HG03039 (cell line): ENCODE measurements around the gene P2RY8.
"Not testable (repeated sequence)": the region's sequence is repeated elsewhere in the genome, so short reads cannot be mapped to it uniquely, and the experiment has no call there.

Experiments
- ATAC-seq: cut with Tn5 transposase; IDR thresholded peaks from one replicate; pipeline ENCODE4 v1.9.1; 2021; ENCODE audit warnings: mild to moderate bottlenecking, moderate library complexity; ENCODE audit not compliant: unreplicated experiment

Gene P2RY8

GRCh38 chrX:1521459-1521956 lies 15.5 kb downstream of the P2RY8 start:
- ATAC-seq = peak; percentile 77

GRCh38 chrX:1520350-1520749 lies 16.6 kb downstream of the P2RY8 start:
- ATAC-seq = no peak

- ATAC-seq = no peak
Measured at GRCh38 chrX:1519022-1519497, 17.9 kb downstream of the P2RY8 start.

GRCh38 chrX:1518512-1518911 lies 18.5 kb downstream of the P2RY8 start:
- no peak for ATAC-seq

GRCh38 chrX:1516596-1517104 lies 20.3 kb downstream of the P2RY8 start:
- no peak for ATAC-seq

- ATAC-seq = no peak
Measured at GRCh38 chrX:1511829-1512228, 25.2 kb downstream of the P2RY8 start.

GRCh38 chrX:1511150-1511549 lies 25.8 kb downstream of the P2RY8 start:
- ATAC-seq = no peak

- ATAC-seq = peak; percentile 40
Measured at GRCh38 chrX:1507511-1508463, 29.2 kb downstream of the P2RY8 start.

- no peak for ATAC-seq
Measured at GRCh38 chrX:1506916-1507315, 30.1 kb downstream of the P2RY8 start.

- ATAC-seq = no peak
Measured at GRCh38 chrX:1502853-1503252, 34.1 kb downstream of the P2RY8 start.

- ATAC-seq = no peak
Measured at GRCh38 chrX:1502241-1502640, 34.7 kb downstream of the P2RY8 start.

- peak; percentile 52 for ATAC-seq
Measured at GRCh38 chrX:1500701-1501624, 36.0 kb downstream of the P2RY8 start.

GRCh38 chrX:1496076-1496475 lies 40.9 kb downstream of the P2RY8 start:
- no peak for ATAC-seq

GRCh38 chrX:1493877-1494510 lies 43.0 kb downstream of the P2RY8 start:
- ATAC-seq = peak; percentile 50

GRCh38 chrX:1493412-1493811 lies 43.6 kb downstream of the P2RY8 start:
- ATAC-seq = peak; percentile 9

- ATAC-seq = no peak
Measured at GRCh38 chrX:1492421-1493012, 44.5 kb downstream of the P2RY8 start.

GRCh38 chrX:1491851-1492349 lies 45.1 kb downstream of the P2RY8 start:
- peak; percentile 58 for ATAC-seq

- not testable (repeated sequence) for ATAC-seq
Measured at GRCh38 chrX:1491248-1491647, 45.7 kb downstream of the P2RY8 start.

- not testable (repeated sequence) for ATAC-seq
Measured at GRCh38 chrX:1490723-1491122, 46.3 kb downstream of the P2RY8 start.

- not testable (repeated sequence) for ATAC-seq
Measured at GRCh38 chrX:1489354-1489753, 47.6 kb downstream of the P2RY8 start.
